Lower lobe of right lung (tissue), 2 donors: Measurements from ENCODE around the gene MTURN. TPM values are rescaled to one million over a fixed set of nuclear protein-coding genes. Genes with fewer than 3 reads are reported as not detected.

Experiments
- ATAC-seq, 2 donors: fragments of 200-7000 bp; cut with Tn5 transposase; one replicate each; pipeline ENCODE4 v1.9.1; 2020 to 2022; ENCODE audit warnings: mild to moderate bottlenecking in 2 of 2, moderate library complexity in 2 of 2
- DNase-seq: peaks from one replicate; pipeline ENCODE4 v3.0.0-alpha.2; 2020
- H3K27ac ChIP-seq: fragments of 200-600 bp; one replicate; pipeline ENCODE4 v1.8.0; 2022
- H3K27me3 ChIP-seq: fragments of 200-600 bp; one replicate; pipeline ENCODE4 v1.8.0; 2022; ENCODE audit warnings: low read depth
- H3K36me3 ChIP-seq: fragments of 200-600 bp; one replicate; pipeline ENCODE4 v1.8.0; 2022; ENCODE audit warnings: mild to moderate bottlenecking
- H3K4me1 ChIP-seq: fragments of 200-600 bp; one replicate; pipeline ENCODE4 v1.8.0; 2022
- H3K4me3 ChIP-seq: fragments of 200-600 bp; one replicate; pipeline ENCODE4 v1.8.0; 2022; ENCODE audit warnings: mild to moderate bottlenecking
- H3K9me3 ChIP-seq: fragments of 200-600 bp; one replicate; pipeline ENCODE4 v1.8.0; 2022
- intact Hi-C: fragments of 100-400 bp; cut with DNase I; formaldehyde crosslinking; loops from one replicate; pipeline ENCODE4 v1.11.0; 2022
- total RNA-seq: library from RNA; stranded (reverse); fragmentation: NEBNext Ultra II Directional; extraction: Animal tissue kit (Norgen Biotek cat#: 25700); gene quantifications from one replicate; pipeline ENCODE4 v1.2.1, GENCODE V29; 2021
- TF ChIP-seq, protein P1 (sequence below): fragments of 200-600 bp; IDR thresholded peaks from one replicate; pipeline ENCODE4 v1.8.0; 2022; ENCODE audit warnings: antibody characterized with exemption, mild to moderate bottlenecking
- donor health status: DM: no; HTN: yes; CAD: no; lungs with severe emphysema.

MTURN gene
- total RNA-seq, 1 donor from 2014 or later: 39.4 TPM

DNA sequence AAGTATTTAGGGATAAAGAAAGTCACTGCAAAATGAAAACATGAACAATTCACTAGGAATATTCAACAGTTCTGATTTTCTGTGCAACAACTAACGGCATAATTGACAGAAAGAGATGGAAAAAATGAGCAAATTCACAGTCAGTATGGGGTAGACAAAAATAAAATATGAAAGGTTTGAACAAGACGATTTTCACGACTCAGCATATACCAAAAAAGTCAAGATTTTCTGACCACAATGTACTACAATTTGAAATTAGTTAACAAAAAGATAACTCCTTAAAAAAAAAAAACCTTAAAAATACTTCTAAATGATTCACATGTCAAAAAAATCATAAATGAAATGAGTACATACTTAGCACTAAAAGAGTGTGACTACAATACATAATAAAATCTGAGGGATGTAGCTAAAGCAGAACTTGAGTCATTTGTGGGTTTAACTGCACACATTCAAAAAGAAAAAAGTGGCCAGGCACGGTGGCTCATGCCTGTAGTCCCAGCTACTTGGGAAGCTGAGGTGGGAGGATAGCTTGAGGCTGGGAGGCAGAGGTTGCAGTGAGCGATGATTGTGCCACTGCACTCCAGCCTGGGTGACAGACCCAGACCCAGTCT lies 22.6 kb upstream of the MTURN start:
- H3K4me3 ChIP-seq: no peak overlapping the region
- H3K27me3 ChIP-seq: no peaks in the 10 kb centered on the region
- TF ChIP-seq, protein P1, sequence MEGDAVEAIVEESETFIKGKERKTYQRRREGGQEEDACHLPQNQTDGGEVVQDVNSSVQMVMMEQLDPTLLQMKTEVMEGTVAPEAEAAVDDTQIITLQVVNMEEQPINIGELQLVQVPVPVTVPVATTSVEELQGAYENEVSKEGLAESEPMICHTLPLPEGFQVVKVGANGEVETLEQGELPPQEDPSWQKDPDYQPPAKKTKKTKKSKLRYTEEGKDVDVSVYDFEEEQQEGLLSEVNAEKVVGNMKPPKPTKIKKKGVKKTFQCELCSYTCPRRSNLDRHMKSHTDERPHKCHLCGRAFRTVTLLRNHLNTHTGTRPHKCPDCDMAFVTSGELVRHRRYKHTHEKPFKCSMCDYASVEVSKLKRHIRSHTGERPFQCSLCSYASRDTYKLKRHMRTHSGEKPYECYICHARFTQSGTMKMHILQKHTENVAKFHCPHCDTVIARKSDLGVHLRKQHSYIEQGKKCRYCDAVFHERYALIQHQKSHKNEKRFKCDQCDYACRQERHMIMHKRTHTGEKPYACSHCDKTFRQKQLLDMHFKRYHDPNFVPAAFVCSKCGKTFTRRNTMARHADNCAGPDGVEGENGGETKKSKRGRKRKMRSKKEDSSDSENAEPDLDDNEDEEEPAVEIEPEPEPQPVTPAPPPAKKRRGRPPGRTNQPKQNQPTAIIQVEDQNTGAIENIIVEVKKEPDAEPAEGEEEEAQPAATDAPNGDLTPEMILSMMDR: no peak
- intact Hi-C loops: no loop called here
- H3K4me1 ChIP-seq: no peaks in the 10 kb centered on the region
- H3K9me3 ChIP-seq: peaks cover 17% of the 10 kb centered on the region
- no peaks in the 10 kb centered on the region for H3K36me3 ChIP-seq
- no peak overlapping the region for H3K27ac ChIP-seq
- no peak for DNase-seq
- ATAC-seq: no peak

DNA sequence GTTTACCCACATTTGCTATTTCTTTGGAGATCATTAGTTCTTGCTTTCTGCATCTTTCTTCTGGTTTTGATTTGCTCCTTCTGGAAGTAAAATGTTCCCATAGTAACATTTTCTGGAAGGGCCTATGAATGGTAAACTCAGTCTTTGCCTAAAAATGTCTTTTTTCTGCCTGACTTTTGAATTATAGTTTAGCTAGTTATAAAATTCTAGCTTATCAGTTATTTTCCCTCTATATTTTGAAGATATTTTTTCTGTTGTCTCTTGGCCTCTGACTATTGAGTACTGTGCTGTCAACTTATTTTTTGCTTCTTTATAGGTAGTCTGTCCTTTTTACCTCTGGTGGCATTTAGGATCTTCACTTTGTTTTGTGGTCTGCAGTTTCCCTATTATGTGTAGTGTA lies 21.6 kb upstream of the MTURN start:
- H3K9me3 ChIP-seq: peaks cover 9% of the 10 kb centered on the region
- DNase-seq (no peak), ATAC-seq (no peak)
- H3K4me3 ChIP-seq: no peak overlapping the region
- intact Hi-C loops: no loop called here
- no peak overlapping the region for H3K27ac ChIP-seq
- no peaks in the 10 kb centered on the region for H3K4me1 ChIP-seq
- TF ChIP-seq, protein P1: no peak
- H3K27me3 ChIP-seq: no peaks in the 10 kb centered on the region
- no peaks in the 10 kb centered on the region for H3K36me3 ChIP-seq

DNA sequence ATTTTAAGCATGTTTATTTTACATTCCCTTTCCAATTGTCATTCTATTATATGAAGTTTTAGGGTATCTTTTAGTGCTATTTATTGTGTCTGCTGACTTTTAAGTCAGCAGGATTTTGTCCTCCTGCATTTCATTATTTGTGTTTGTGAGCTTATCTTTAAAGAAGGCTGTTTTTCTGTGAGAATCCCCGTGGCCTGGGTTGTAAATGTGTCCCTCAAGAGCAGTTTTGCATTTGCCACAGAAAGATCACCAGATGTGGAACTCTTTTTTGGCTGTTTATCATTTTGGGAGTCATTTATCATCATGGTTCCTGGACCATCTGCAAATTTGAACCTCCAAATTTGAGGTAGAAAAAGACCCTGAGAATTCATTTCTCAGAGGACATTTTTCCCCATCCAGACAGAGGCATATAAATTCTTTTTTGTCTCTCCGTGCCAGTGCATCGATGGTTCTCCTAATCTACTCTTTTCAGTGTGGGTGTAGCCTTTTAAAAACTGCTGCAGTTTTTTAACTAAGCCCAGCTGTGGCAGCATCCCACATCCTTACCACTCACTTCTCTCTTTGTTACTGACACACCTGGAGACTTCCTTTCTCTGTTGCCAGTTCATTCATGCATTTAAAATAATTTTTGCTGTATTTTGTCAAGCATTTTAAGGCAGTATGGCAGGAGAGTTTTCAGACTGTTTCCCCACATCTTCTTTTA lies 20.1 kb upstream of the MTURN start:
- ATAC-seq (no peak), DNase-seq (no peak)
- Histone ChIP-seq H3K9me3 (peaks cover 7% of the 10 kb centered on the region), H3K4me1 (no peaks in the 10 kb centered on the region), H3K4me3 (no peak overlapping the region), H3K27ac (no peak overlapping the region), H3K27me3 (no peaks in the 10 kb centered on the region), H3K36me3 (no peaks in the 10 kb centered on the region)
- TF ChIP-seq, protein P1: no peak
- intact Hi-C loops: no loop called here

DNA sequence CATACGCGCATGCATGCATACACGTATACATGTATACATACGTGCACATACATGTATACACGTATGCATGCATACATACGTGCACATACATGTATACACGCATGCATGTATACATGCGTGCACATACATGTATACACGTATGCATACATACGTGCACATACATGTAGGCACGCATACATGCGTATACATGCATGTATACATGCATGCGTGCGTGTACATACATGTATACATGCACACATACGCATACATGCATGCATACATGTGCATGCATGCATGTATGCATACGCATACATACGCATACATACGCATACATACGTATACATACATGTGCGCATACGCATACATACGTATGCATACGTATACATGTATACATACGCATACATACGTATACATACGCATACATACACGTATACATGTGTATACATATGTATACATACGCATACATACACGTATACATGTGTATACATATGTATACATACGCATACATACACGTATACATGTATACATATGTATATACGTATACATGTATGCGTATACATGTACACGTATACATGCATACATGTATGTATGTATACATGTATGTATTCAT lies 19.0 kb upstream of the MTURN start:
- intact Hi-C loops: no loop called here
- no peak overlapping the region for H3K4me3 ChIP-seq
- ATAC-seq (no peak), DNase-seq (no peak)
- no peaks in the 10 kb centered on the region for H3K27me3 ChIP-seq
- no peak overlapping the region for H3K27ac ChIP-seq
- TF ChIP-seq, protein P1: no peak
- H3K4me1 ChIP-seq: no peaks in the 10 kb centered on the region
- no peaks in the 10 kb centered on the region for H3K36me3 ChIP-seq
- H3K9me3 ChIP-seq: peaks cover 7% of the 10 kb centered on the region

DNA sequence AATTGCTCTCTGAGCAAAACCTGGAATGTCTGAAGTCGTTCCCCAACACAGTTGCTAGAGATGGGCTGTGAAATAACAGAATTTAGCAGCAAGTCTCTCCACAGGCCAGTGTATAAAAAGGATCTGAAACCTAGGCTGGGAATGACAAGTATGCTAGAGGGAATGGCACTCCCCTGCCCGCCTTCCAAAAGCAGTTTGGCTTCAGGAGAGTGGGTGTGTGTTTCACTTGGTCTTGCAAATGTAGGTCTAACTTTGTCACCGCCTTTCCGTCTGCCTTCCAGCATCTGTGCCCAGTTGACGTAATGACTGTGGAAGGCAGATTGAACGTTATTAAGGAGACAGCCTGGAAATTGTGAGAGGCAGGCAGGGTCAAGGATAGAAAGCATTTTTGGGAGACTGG lies 18.0 kb upstream of the MTURN start:
- intact Hi-C loops: no loop called here
- ATAC-seq (peak; percentile 51 to 86), DNase-seq (no peak)
- peaks cover 7% of the 10 kb centered on the region for H3K9me3 ChIP-seq
- no peak overlapping the region for H3K4me3 ChIP-seq
- H3K27me3 ChIP-seq: no peaks in the 10 kb centered on the region
- TF ChIP-seq, protein P1: no peak
- no peaks in the 10 kb centered on the region for H3K36me3 ChIP-seq
- no peaks in the 10 kb centered on the region for H3K4me1 ChIP-seq
- no peak overlapping the region for H3K27ac ChIP-seq
